T-cell (primary cell): ENCODE results near the gene ABCA1. TPM values are rescaled to one million over a fixed set of nuclear protein-coding genes. Genes with fewer than 3 reads are reported as not detected.
A peak's percentile ranks its signal among the peaks of the same experiment; 100 is the strongest.

Source experiments
- ATAC-seq, 4 experiments: fragments of 200-7000 bp in 3 of 4; fragments of 150-1000 bp in 1 of 4; cut with Tn5 transposase; replicated peaks in 1 of 4; 1 replicate in 3 of 4; 2 replicates in 1 of 4; pipeline ENCODE4 v1.10.0; 2021; ENCODE audit warnings: moderate library complexity in 3 of 4, mild to moderate bottlenecking in 2 of 4, moderate number of reproducible peaks in 1 of 4
- CTCF ChIA-PET, 2 donors: fragments of 300-600 bp; sonication (Branson Sonifier 250); formaldehyde crosslinking; loops; one replicate each; lab custom pipeline; 2022; ENCODE audit warnings: antibody characterized with exemption in 2 of 2; lab: Charles Lee
- POLR2A ChIA-PET, 2 donors: fragments of 300-600 bp; sonication (Branson Sonifier 250); formaldehyde crosslinking; loops; one replicate each; lab custom pipeline; 2022; ENCODE audit warnings: antibody characterized with exemption in 2 of 2; lab: Charles Lee
- DNase-seq, 35 experiments: peaks; one replicate each; pipeline versions ENCODE4 v3.0.0 to v3.0.0-alpha.2; 2013 to 2023
- H3K27ac ChIP-seq: one replicate; pipeline ENCODE4 v1.5.1; 2013; ENCODE audit warnings: low read length
- H3K27me3 ChIP-seq, 2 experiments: replicated peaks in 1 of 2; 1 replicate in 1 of 2; 2 replicates in 1 of 2; pipeline versions ENCODE4 v1.6.1 to v1.7.0; 2013; ENCODE audit warnings: low read length in 1 of 2, mixed read lengths in 1 of 2; ENCODE audit not compliant: control insufficient read depth in 2 of 2, insufficient read depth in 2 of 2; ENCODE audit errors: extremely low read depth in 1 of 2
- H3K36me3 ChIP-seq, 2 donors: 1 replicate in 1 of 2; 2 replicates in 1 of 2; pipeline versions ENCODE4 v1.6.1 to v1.7.0; 2013; ENCODE audit warnings: low read length in 1 of 2; ENCODE audit not compliant: control insufficient read depth in 2 of 2, insufficient read depth in 1 of 2; ENCODE audit errors: extremely low read depth in 1 of 2
- H3K4me1 ChIP-seq, 2 experiments: 1 replicate in 1 of 2; 2 replicates in 1 of 2; pipeline versions ENCODE4 v1.6.1 to v1.7.0; 2013; ENCODE audit warnings: low read length in 2 of 2, mixed read lengths in 1 of 2; ENCODE audit not compliant: insufficient read depth in 2 of 2, control insufficient read depth in 1 of 2; ENCODE audit errors: extremely low read depth in 1 of 2
- H3K4me3 ChIP-seq, 2 donors: 1 replicate in 1 of 2; 2 replicates in 1 of 2; pipeline versions ENCODE4 v1.5.1 to v1.7.0; 2013; ENCODE audit warnings: mild to moderate bottlenecking in 2 of 2, low read length in 1 of 2, moderate library complexity in 1 of 2; ENCODE audit not compliant: control insufficient read depth in 1 of 2; ENCODE audit errors: extremely low read depth in 1 of 2
- H3K9me3 ChIP-seq: 2 replicates; pipeline ENCODE4 v1.7.0; 2013
- H3K27ac Mint-ChIP-seq, 2 donors: one replicate each; pipeline ENCODE4 v1.8.0; 2020 to 2021; ENCODE audit warnings: mild to moderate bottlenecking in 2 of 2, mixed read lengths in 2 of 2
- H3K27me3 Mint-ChIP-seq, 2 donors: one replicate each; pipeline ENCODE4 v1.8.0; 2021 to 2022; ENCODE audit warnings: mixed read lengths in 2 of 2
- H3K36me3 Mint-ChIP-seq: one replicate; pipeline ENCODE4 v1.8.0; 2021; ENCODE audit warnings: mixed read lengths
- H3K4me1 Mint-ChIP-seq, 3 donors: one replicate each; pipeline ENCODE4 v1.8.0; 2020 to 2022; ENCODE audit warnings: mixed read lengths in 3 of 3, mild to moderate bottlenecking in 1 of 3
- H3K4me3 Mint-ChIP-seq, 3 donors: one replicate each; pipeline ENCODE4 v1.8.0; 2020 to 2022; ENCODE audit warnings: mild to moderate bottlenecking in 3 of 3, mixed read lengths in 3 of 3, moderate library complexity in 3 of 3
- H3K9me3 Mint-ChIP-seq, 3 donors: one replicate each; pipeline ENCODE4 v1.8.0; 2020 to 2022; ENCODE audit warnings: mixed read lengths in 3 of 3
- WGBS: methylation state at CpG from one replicate; pipeline ENCODE4 v1.1.5; 2013; ENCODE audit warnings: missing lambda C conversion rate; ENCODE audit not compliant: insufficient coverage; 5-methylcytosine and 5-hydroxymethylcytosine counted together
- total RNA-seq, 35 experiments: library from RNA in 6 of 35; stranded (reverse) in 6 of 35; fragments of 120-200 nt in 1 of 35; gene quantifications; one replicate each; pipeline versions ENCODE4 v1.2.1 to v1.2.4 and lab custom pipeline; 2013 to 2026

The ABCA1 gene
- total RNA-seq, 5 donors from 2014 or later (not counting 1 experiment from before 2014, with no cell fraction given): 0.41 to 4.7 (median 0.62) TPM

- Mint-ChIP-seq H3K36me3 (peaks cover 7% of the 10 kb centered on the region), H3K4me3 (peak overlapping the region; percentile 81 to 93 (median 90)), H3K9me3 (no peaks in the 10 kb centered on the region), H3K4me1 (peaks cover 18 to 27% (median 21%) of the 10 kb centered on the region in 3 donors), H3K27me3 (no peaks in the 10 kb centered on the region), H3K27ac (peak overlapping the region; percentile 96)
- Histone ChIP-seq H3K9me3 (no peaks in the 10 kb centered on the region), H3K36me3 (no peaks in the 10 kb centered on the region), H3K27me3 (no peaks in the 10 kb centered on the region), H3K4me3 (peak overlapping the region; percentile 74 to 94), H3K4me1 (peaks cover 6 to 13% of the 10 kb centered on the region in 2 experiments), H3K27ac (peak overlapping the region; percentile 90)
- ATAC-seq (no peak), DNase-seq (no peak)
- 0% methylated on average over 6 of the region's 9 CpGs for WGBS
- ChIA-PET POLR2A (interaction anchor here (0.6 to 2.0 kb wide), 2 partner anchors 15 to 978 kb away, joined by 4 to 14 read pairs; no protein-coding TSS in a partner anchor), CTCF (interaction anchor here in 1 of 2 donors (0.6 to 1.8 kb wide), 3 partner anchors 15 to 946 kb away, joined by 3 to 4 read pairs (median 3); no protein-coding TSS in a partner anchor)
Observed at GRCh38 chr9:104747245-104747564, 180.8 kb downstream of the ABCA1 start.

- CTCF ChIA-PET: interaction anchor here in 1 of 2 donors (0.6 to 1.7 kb wide), 3 partner anchors 9 to 946 kb away, joined by 3 to 4 read pairs (median 3); no protein-coding TSS in a partner anchor
- peak overlapping the region; percentile 74 to 94 for H3K4me3 ChIP-seq
- peaks cover 18 to 27% (median 21%) of the 10 kb centered on the region in 3 donors for H3K4me1 Mint-ChIP-seq
Observed at GRCh38 chr9:104746798-104747197, 181.2 kb downstream of the ABCA1 start.

GRCh38 chr9:104746285-104746684, 181.7 kb downstream of the ABCA1 start:
- H3K4me1 Mint-ChIP-seq: peaks cover 18 to 27% (median 21%) of the 10 kb centered on the region in 3 donors
- Histone ChIP-seq H3K4me1 (peaks cover 6 to 13% of the 10 kb centered on the region in 2 experiments), H3K9me3 (no peaks in the 10 kb centered on the region), H3K27me3 (no peaks in the 10 kb centered on the region), H3K27ac (no peak overlapping the region), H3K4me3 (no peak overlapping the region), H3K36me3 (no peaks in the 10 kb centered on the region)
- no CpG with 5 or more reads among the region's 2 CpGs for WGBS
- ChIA-PET CTCF (interaction anchor here in 1 of 2 donors (1.7 kb wide), 1 partner anchor 9 kb away, joined by 4 read pairs; no protein-coding TSS in a partner anchor), POLR2A (interaction anchor here in 1 of 2 donors (0.6 kb wide), 1 partner anchor 1102 kb away, joined by 3 read pairs; no protein-coding TSS in a partner anchor)
- ATAC-seq: no peak
- H3K4me3 Mint-ChIP-seq: peak overlapping the region; percentile 26 to 81 (median 37)
- H3K27me3 Mint-ChIP-seq: no peaks in the 10 kb centered on the region
- no peaks in the 10 kb centered on the region for H3K9me3 Mint-ChIP-seq
- peaks cover 3% of the 10 kb centered on the region for H3K36me3 Mint-ChIP-seq
- H3K27ac Mint-ChIP-seq: peak overlapping the region in 1 of 2 donors; percentile 57
- no peak for DNase-seq

More at GRCh38 chr9:104746798-104747197, 181.2 kb downstream of the ABCA1 start:
- Mint-ChIP-seq H3K4me3 (peak overlapping the region; percentile 81 to 93 (median 90)), H3K36me3 (peaks cover 3% of the 10 kb centered on the region), H3K9me3 (no peaks in the 10 kb centered on the region), H3K27me3 (no peaks in the 10 kb centered on the region), H3K27ac (peak overlapping the region; percentile 96)
- DNase-seq (no peak), ATAC-seq (no peak)
- no CpG with 5 or more reads among the region's 1 CpG for WGBS
- POLR2A ChIA-PET: interaction anchor here (0.6 to 2.0 kb wide), 2 partner anchors 15 to 978 kb away, joined by 4 to 14 read pairs; no protein-coding TSS in a partner anchor
- no peaks in the 10 kb centered on the region for H3K36me3 ChIP-seq
- H3K27me3 ChIP-seq: no peaks in the 10 kb centered on the region
- peak overlapping the region; percentile 90 for H3K27ac ChIP-seq
- no peaks in the 10 kb centered on the region for H3K9me3 ChIP-seq
- peaks cover 6 to 13% of the 10 kb centered on the region in 2 experiments for H3K4me1 ChIP-seq

DNA sequence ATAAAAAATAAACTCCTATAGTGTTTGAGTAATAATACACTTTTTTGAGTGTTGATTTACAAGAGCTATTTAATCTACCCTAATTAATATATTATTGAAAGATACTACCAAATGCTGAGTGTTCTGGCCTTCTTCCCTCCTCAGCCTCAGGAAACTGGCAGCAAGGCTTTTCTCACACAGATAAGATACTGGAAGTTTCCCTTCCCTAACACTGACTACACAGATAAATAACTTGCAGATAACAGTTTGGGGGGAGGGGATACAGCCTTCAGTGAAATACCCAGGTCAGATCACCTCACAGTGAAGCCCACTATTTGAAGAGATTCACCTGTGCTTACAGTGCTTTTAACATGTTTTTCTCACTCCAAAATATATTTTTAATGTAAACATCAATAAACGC, 182.1 kb downstream of the ABCA1 start:
- Mint-ChIP-seq H3K36me3 (peaks cover 3% of the 10 kb centered on the region), H3K4me3 (no peak overlapping the region), H3K27ac (peak overlapping the region in 1 of 2 donors; percentile 16), H3K9me3 (no peaks in the 10 kb centered on the region), H3K27me3 (no peaks in the 10 kb centered on the region), H3K4me1 (peaks cover 18 to 27% (median 21%) of the 10 kb centered on the region in 3 donors)
- DNase-seq (no peak), ATAC-seq (no peak)
- Histone ChIP-seq H3K4me1 (peaks cover 6 to 13% of the 10 kb centered on the region in 2 experiments), H3K4me3 (no peak overlapping the region), H3K36me3 (no peaks in the 10 kb centered on the region), H3K27me3 (no peaks in the 10 kb centered on the region), H3K9me3 (no peaks in the 10 kb centered on the region), H3K27ac (no peak overlapping the region)
- no CpG with 5 or more reads among the region's 1 CpG for WGBS
- CTCF ChIA-PET: interaction anchor here in 1 of 2 donors (1.4 to 1.7 kb wide), 2 partner anchors 10 to 652 kb away, joined by 4 to 5 read pairs; partner anchors contain the start of gene SMC2
- POLR2A ChIA-PET: interaction anchor here in 1 of 2 donors (0.6 kb wide), 1 partner anchor 1101 kb away, joined by 3 read pairs; no protein-coding TSS in a partner anchor

DNA sequence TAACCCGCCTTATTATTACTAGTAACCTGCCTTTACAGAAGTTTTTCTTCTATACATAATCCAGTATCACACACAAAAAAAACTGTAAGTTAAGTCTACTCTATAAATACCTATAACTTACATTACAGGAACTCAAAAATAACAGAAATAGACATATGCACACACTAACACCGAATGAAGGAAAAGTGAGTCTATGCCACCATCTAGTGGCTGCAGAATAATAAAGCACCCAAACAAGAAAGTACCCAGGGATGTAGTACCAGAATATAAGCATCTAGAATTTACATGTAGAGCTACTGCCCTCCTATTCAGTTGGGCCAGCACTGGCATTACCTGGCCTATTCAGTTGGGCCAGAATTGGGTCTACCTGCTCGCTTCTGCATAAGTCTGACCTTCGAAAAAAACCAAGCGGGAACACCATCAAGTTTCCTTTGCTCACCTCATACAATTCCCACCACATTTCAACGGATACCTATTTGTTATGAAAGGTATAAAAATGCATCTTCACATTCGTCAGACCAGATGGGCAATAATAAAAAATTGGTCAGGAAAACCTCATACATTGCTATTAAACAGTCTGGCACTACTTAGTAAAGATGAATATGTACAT, 184.5 kb downstream of the ABCA1 start:
- Mint-ChIP-seq H3K36me3 (no peaks in the 10 kb centered on the region), H3K4me1 (peaks cover 13 to 19% (median 14%) of the 10 kb centered on the region in 3 donors), H3K9me3 (no peaks in the 10 kb centered on the region), H3K27me3 (no peaks in the 10 kb centered on the region), H3K4me3 (no peak overlapping the region), H3K27ac (no peak overlapping the region)
- Histone ChIP-seq H3K27ac (no peak overlapping the region), H3K27me3 (no peaks in the 10 kb centered on the region), H3K4me1 (peaks cover 6 to 9% of the 10 kb centered on the region in 2 experiments), H3K4me3 (no peak overlapping the region), H3K9me3 (no peaks in the 10 kb centered on the region), H3K36me3 (no peaks in the 10 kb centered on the region)
- CTCF ChIA-PET: interaction anchor here (0.6 to 1.1 kb wide), 4 partner anchors 15 to 952 kb away, joined by 3 to 4 read pairs (median 3); no protein-coding TSS in a partner anchor
- POLR2A ChIA-PET: no interaction called here
- ATAC-seq: no peak
- WGBS: no CpG with 5 or more reads among the region's 7 CpGs
- peak in 17 of 35 experiments; percentile 4 to 86 (median 27) for DNase-seq

DNA sequence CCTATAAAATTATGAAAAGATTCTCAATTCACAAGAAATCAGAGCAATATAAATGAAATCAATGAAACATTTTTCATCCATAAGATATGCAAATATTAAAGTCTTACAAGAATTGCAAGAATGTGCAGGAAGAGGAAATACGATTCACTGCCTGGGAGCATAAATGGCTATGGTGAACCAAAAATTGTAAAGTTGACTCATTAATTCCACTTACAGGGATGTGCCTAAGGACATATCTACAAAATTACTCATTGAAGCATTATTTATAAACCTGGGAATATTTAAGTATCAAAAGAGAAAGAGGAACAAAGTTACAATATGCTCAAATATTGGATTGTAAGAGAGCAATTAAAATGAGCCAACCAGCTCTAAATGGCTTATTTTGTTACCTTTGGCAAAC, 187.3 kb downstream of the ABCA1 start:
- CTCF ChIA-PET: no interaction called here
- Histone ChIP-seq H3K27ac (no peak overlapping the region), H3K27me3 (no peaks in the 10 kb centered on the region), H3K4me3 (no peak overlapping the region), H3K9me3 (no peaks in the 10 kb centered on the region), H3K4me1 (no peaks in the 10 kb centered on the region), H3K36me3 (no peaks in the 10 kb centered on the region)
- Mint-ChIP-seq H3K36me3 (no peaks in the 10 kb centered on the region), H3K9me3 (no peaks in the 10 kb centered on the region), H3K27me3 (no peaks in the 10 kb centered on the region), H3K4me1 (peaks cover 0 to 5% (median 1%) of the 10 kb centered on the region in 3 donors), H3K4me3 (no peak overlapping the region), H3K27ac (no peak overlapping the region)
- ATAC-seq (no peak), DNase-seq (no peak)
- WGBS: no CpG with 5 or more reads among the region's 1 CpG
- POLR2A ChIA-PET: no interaction called here
